EL (cell line): ENCODE measurements around the gene SERINC2.
"Not testable (repeated sequence)": the region's sequence is repeated elsewhere in the genome, so short reads cannot be mapped to it uniquely, and the experiment has no call there.

Experiments
- DNase-seq: peaks from one replicate; pipeline ENCODE4 v3.0.0-alpha.2; 2016

Gene SERINC2

GRCh38 chr1:31435471-31436409, 22.7 kb downstream of the SERINC2 start:
- DNase-seq, result no peak

DNA sequence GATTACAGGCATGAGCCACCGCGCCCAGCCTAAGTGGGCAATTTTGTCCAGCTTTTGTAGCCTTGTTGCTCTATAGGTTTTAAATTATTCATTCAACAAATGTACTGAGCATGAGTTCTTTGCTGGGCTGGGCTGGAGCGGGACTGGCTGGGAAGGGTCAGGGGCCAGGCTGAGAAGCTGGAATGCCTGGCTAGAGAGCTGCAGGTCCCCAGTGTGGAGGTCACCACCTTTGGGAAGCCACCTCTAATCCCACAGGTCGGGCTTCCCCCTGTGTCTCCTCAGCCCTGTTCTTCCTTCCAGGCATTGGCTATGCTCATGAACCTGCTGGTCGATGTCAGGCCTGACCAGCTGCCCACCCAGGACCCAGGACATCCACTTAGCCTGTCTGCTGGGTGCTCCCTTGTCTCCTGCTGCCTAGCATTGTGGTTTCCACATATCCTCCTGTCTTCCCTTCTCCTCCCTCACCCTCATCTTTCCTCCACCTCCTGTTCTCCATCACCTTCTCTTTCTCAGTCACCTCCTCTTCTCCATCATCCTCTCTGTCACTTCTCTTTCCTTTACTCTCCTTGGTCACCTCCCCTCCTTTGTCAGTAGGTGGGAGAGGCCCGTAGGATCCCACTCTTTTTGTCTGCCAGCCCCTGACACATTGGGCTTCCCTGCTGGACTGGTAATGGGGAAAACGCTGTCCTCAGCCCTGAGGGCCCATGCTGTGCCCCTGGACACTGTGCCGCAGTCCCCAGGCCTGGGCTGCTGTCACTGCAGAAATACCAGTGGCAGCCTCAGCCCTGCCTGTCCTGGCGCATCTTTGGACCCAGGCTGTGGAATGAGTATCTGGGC, 23.8 kb downstream of the SERINC2 start:
- no peak for DNase-seq

DNA sequence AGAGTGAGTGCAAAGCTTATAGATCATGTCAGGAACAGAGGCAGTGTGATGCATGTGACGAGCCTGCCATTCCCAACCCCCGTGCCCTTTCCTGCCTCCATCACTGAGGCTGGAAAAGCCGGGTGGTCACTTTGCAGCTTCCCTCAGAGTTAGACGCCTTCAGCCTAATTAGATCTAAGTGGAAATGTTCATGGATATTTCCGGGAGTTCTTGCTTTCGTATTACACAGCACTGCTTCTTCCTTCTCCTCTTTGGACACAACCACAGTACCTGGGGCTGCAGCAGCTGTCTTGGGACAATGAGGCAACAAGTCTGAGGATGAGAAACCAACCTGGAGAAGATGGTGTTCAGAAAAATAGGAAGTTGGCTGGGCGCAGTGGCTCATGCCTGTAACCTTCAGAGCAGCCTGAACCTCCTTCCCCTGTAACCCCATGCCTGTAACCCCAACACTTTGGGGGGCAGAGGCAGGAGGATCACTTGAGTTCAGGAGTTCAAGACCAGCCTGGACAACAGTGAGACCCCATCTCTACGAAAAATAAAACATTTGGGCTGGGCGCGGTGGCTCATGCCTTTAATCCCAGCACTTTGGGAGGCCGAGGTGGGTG, 24.5 kb downstream of the SERINC2 start:
- DNase-seq, result no peak

GRCh38 chr1:31439276-31439675, 26.3 kb downstream of the SERINC2 start:
- DNase-seq, result no peak

GRCh38 chr1:31441073-31441472, 28.1 kb downstream of the SERINC2 start:
- no peak for DNase-seq

DNA sequence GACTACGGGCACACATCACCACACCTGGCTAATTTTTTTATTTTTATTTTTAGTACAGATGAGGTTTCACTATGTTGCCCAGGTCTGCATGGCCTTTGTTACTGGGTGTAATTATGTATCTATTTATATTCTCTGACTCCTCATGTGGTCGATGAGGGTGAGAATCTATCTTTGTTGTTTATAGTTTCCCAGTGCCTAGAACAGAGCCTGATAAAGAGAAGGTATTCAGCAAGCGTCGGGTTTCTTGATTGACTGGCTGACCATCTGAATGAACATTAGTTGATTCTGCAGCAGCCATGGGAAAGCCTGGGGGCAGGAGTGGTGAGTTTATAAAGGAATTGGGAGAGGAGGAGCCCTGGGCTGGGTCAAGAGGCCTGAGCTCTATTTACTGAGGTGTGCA, 28.5 kb downstream of the SERINC2 start:
- DNase-seq, result no peak

- DNase-seq, result no peak
Measured at GRCh38 chr1:31441970-31442647, 29.1 kb downstream of the SERINC2 start.

DNA sequence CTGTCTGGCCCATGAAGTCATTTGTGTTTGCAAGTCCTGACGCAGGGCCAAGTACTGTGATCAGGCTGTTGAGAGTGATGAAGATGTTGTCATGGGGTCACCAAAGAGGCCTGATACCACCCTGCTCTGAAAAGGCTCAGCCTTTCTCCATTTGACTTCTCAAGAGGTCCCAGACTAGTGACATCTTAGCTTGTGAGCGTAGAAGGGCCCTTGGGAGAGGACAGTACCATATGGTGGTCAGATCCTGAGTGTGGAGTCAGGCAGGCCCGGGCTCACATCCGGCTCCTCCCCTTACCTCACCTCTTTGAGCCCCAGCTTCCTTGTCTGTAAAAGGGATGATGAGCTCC, 29.6 kb downstream of the SERINC2 start:
- DNase-seq, result no peak

- DNase-seq, result no peak
Measured at GRCh38 chr1:31443673-31444072, 30.7 kb downstream of the SERINC2 start.

DNA sequence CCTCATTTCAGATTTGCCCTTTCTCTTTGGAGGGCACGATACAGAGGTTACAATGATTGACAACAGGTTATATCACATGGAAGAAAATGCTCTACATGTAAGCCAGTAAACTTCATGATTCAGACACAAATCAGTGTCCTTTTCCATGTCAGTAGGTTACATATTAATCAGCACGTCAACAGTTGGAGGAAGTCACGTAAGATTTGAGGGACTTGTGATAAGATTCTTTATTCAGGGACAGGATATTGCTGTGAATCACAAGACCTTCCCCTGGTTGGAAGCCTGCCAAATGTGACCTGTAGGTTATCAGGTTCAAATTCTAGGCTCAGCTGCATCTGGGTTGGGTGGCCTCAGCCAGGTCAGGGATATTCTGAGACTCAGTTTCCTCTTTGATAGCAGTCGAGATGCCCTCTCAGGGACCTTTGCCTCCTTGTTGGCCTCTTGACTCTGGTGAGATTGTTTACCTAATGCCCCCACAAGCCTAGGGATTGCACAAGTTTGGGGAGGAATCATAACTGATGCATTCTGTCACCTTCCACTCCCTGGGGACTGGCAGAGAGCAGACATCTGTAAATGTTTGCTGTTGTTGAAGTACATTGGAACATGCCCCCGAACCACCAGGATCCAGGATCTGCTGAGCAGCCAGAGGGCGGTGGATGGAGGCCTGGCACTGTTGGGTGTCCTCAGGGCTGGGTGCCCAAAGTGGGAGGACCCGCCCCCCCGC, 31.9 kb downstream of the SERINC2 start:
- DNase-seq, result no peak

GRCh38 chr1:31445951-31446350, 32.9 kb downstream of the SERINC2 start:
- no peak for DNase-seq

DNA sequence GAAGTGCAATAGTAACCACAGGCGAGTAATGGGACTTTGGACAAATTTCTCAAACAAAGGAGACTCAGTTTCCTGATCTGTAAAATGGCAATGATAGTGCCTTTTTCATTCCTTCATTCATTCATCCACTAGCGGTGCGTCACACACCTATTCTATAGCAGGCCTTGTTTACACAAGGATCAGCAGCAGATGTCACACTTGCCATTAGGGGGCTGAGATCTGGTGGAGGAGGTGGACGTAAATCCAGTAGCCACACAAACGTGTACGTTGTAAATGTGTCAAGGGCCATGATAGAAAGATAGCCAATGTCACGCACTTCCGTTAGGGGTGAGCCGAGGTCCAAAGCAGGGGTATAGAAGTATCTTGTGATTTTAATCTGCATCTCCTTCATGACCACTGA, 34.2 kb downstream of the SERINC2 start:
- DNase-seq, result no peak

- no peak for DNase-seq
Measured at GRCh38 chr1:31453384-31454079, 40.5 kb downstream of the SERINC2 start.

GRCh38 chr1:31458287-31458896, 45.4 kb downstream of the SERINC2 start:
- no peak for DNase-seq

DNA sequence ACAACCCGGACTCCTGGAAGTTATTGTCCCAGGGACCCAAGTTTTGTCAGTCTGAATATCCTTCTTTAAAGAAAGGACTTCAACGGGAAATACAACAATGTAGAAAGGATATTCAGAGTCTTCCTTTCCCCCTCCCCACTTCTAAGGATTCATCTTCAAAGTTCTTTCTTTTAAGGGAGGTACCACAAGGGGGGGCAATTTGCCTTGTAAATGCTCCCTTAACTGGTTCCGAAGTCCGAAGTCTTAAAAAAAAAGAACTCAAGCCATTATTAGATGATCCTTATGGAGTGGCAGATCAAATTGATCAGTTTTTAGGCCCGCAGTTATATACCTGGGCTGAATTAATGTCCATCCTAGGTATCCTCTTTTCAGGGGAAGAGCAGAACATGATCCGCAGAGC, 47.0 kb downstream of the SERINC2 start:
- DNase-seq, result peak; percentile 18

- peak; percentile 17 for DNase-seq
Measured at GRCh38 chr1:31467005-31467674, 54.1 kb downstream of the SERINC2 start.

- no peak for DNase-seq
Measured at GRCh38 chr1:31470794-31471315, 57.8 kb downstream of the SERINC2 start.

DNA sequence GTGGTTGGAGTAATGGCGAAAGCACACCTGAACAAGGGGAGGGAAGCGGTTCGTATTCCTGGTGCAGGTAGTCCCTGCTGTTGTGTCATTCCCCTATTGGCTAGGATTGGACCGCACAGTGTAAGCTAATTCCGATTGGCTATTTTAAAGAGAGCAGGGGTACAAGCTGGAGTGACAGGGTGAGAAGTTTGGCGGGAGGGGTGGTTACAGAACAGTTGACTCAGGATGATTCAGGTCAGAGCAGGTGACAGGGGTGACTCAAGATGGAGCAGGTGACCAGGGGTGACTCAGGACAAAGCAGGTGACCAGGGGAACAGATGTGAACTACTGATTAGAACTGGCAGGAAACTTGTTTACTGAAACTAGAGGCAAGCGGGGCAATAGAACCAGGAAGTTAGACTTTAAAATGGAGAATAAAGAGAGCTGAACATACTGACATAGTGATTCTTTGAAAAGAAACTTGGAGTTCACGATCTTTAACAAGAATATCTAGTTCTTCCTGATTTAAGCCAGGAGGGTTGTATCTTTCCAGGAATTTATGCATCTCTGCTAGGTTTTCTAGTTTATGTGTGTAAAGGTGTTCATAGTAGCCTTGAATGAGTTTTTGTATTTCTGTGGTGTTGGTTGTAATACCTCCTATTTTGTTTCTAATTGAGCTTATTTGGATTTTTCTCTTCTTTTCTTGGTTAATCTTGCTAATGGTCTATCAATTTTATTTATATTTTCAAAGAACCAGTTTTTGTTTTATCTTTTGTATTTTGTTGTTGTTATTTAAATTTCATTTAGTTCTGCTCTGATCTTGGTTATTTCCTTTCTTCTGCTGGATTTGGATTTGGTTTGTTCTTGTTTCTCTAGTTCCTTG, 58.7 kb downstream of the SERINC2 start:
- DNase-seq, result not testable (repeated sequence)

- DNase-seq, result not testable (repeated sequence)
Measured at GRCh38 chr1:31472314-31472651, 59.3 kb downstream of the SERINC2 start.
